ENCODE results near the gene LRRC66.

Gene LRRC66

GRCh38 chr4:52019936-52020657 is at the start of gene LRRC66:
TSS of gene LRRC66 (minus strand) at chr4:52020363. CDS start at chr4:52017613, 2,750 bp downstream.
- H3K4me3 Mint-ChIP-seq = no peak within 1 kb of the TSS
- H3K4me1 Mint-ChIP-seq = no peaks in the 10 kb centered on the region
- no peak within 1 kb of the TSS for H3K27ac Mint-ChIP-seq
- TF ChIP-seq CTCF (IDR thresholded peaks at IDR 0.05; ENCODE audit: unreplicated experiment in 3 of 3) = no peak
- no peaks in the 10 kb centered on the region for H3K9me3 Mint-ChIP-seq
- no peaks in the 10 kb centered on the region for H3K27me3 Mint-ChIP-seq (ENCODE audit: low read depth)
- H3K36me3 Mint-ChIP-seq (ENCODE audit: low read depth) = peaks cover 40% of the 10 kb centered on the region

- H3K36me3 Mint-ChIP-seq (ENCODE audit: low read depth) = no peaks in the 10 kb centered on the region
- H3K9me3 Mint-ChIP-seq = peaks cover 4% of the 10 kb centered on the region
- no peak overlapping the region for H3K4me3 Mint-ChIP-seq
- H3K27ac Mint-ChIP-seq = peak overlapping the region in 2 of 3 experiments; percentile 4 to 41
- no peaks in the 10 kb centered on the region for H3K27me3 Mint-ChIP-seq (ENCODE audit: low read depth)
- H3K4me1 Mint-ChIP-seq = peaks cover 10% of the 10 kb centered on the region
- TF ChIP-seq CTCF (IDR thresholded peaks at IDR 0.05; ENCODE audit: unreplicated experiment in 3 of 3) = no peak
Measured at GRCh38 chr4:52069571-52069970, 49.4 kb upstream of the LRRC66 start.

- no peak overlapping the region for H3K4me3 Mint-ChIP-seq
- H3K27ac Mint-ChIP-seq = peak overlapping the region in 2 of 3 experiments; percentile 54 to 60
- H3K9me3 Mint-ChIP-seq = no peaks in the 10 kb centered on the region
- peaks cover 6% of the 10 kb centered on the region for H3K4me1 Mint-ChIP-seq
- H3K27me3 Mint-ChIP-seq (ENCODE audit: low read depth) = no peaks in the 10 kb centered on the region
- TF ChIP-seq CTCF (IDR thresholded peaks at IDR 0.05; ENCODE audit: unreplicated experiment in 3 of 3) = no peak
- H3K36me3 Mint-ChIP-seq (ENCODE audit: low read depth) = no peaks in the 10 kb centered on the region
Measured at GRCh38 chr4:52059372-52059771, 39.2 kb upstream of the LRRC66 start.

GRCh38 chr4:52058275-52058674 is 38.1 kb upstream of the LRRC66 start:
- Mint-ChIP-seq H3K4me1 (peaks cover 6% of the 10 kb centered on the region), H3K9me3 (peaks cover 7% of the 10 kb centered on the region), H3K27ac (no peak overlapping the region), H3K4me3 (no peak overlapping the region), H3K36me3 (ENCODE audit: low read depth) (no peaks in the 10 kb centered on the region), H3K27me3 (ENCODE audit: low read depth) (peaks cover 6% of the 10 kb centered on the region)
- TF ChIP-seq CTCF (IDR thresholded peaks at IDR 0.05; ENCODE audit: unreplicated experiment in 3 of 3) = no peak

GRCh38 chr4:52057196-52057595 is 37.0 kb upstream of the LRRC66 start:
- Mint-ChIP-seq H3K4me3 (no peak overlapping the region), H3K9me3 (peaks cover 12% of the 10 kb centered on the region), H3K36me3 (ENCODE audit: low read depth) (no peaks in the 10 kb centered on the region), H3K4me1 (peaks cover 6% of the 10 kb centered on the region), H3K27me3 (ENCODE audit: low read depth) (peaks cover 17% of the 10 kb centered on the region), H3K27ac (no peak overlapping the region)
- no peak for TF ChIP-seq CTCF (IDR thresholded peaks at IDR 0.05; ENCODE audit: unreplicated experiment in 3 of 3)

GRCh38 chr4:52054254-52054653 is 34.1 kb upstream of the LRRC66 start:
- Mint-ChIP-seq H3K27ac (no peak overlapping the region), H3K27me3 (ENCODE audit: low read depth) (peaks cover 35% of the 10 kb centered on the region), H3K4me1 (peaks cover 4% of the 10 kb centered on the region), H3K4me3 (no peak overlapping the region), H3K36me3 (ENCODE audit: low read depth) (no peaks in the 10 kb centered on the region), H3K9me3 (peaks cover 15% of the 10 kb centered on the region)
- TF ChIP-seq CTCF (IDR thresholded peaks at IDR 0.05; ENCODE audit: unreplicated experiment in 3 of 3) = no peak
